H1 (cell line): Measurements from ENCODE around the gene LGALS9C.
"Not testable (repeated sequence)": the region's sequence is repeated elsewhere in the genome, so short reads cannot be mapped to it uniquely, and the experiment has no call there.

ENCODE experiments used
- ATF3 ChIP-seq: IDR thresholded peaks from 2 replicates; pipeline ENCODE4 v1.6.1; 2011; ENCODE audit warnings: low read depth, mild to moderate bottlenecking, low read length; ENCODE audit not compliant: insufficient read depth
- CHD2 ChIP-seq: IDR thresholded peaks from 2 replicates; pipeline ENCODE4 v1.6.1; 2012; ENCODE audit warnings: low read length, improper control_type of control experiment
- CTCF ChIP-seq, 3 experiments: IDR thresholded peaks; 1 replicate in 2 of 3; 2 replicates in 1 of 3; pipeline versions ENCODE4 v1.5.1 to v1.6.1; 2011; ENCODE audit warnings: low read length in 3 of 3, mild to moderate bottlenecking in 3 of 3, inconsistent platforms in 2 of 3, low read depth in 1 of 3, moderate library complexity in 1 of 3; ENCODE audit not compliant: insufficient read depth in 1 of 3; ENCODE audit errors: control extremely low read depth in 1 of 3
- EZH2 ChIP-seq: fragments of 200-600 bp; sonication (generic); IDR thresholded peaks from 2 replicates; pipeline ENCODE4 v1.7.1; 2012; ENCODE audit warnings: low read depth, mild to moderate bottlenecking, moderate library complexity, low read length, inconsistent platforms; ENCODE audit not compliant: severe bottlenecking
- GTF2F1 ChIP-seq: IDR thresholded peaks from 2 replicates; pipeline ENCODE4 v1.6.1; 2012; ENCODE audit warnings: low read depth, low read length, improper control_type of control experiment, borderline replicate concordance
- MAFK ChIP-seq: IDR thresholded peaks from 2 replicates; pipeline ENCODE4 v1.6.1; 2012; ENCODE audit warnings: low read depth, mild to moderate bottlenecking, improper control_type of control experiment, low read length
- NANOG ChIP-seq: IDR thresholded peaks from 2 replicates; pipeline ENCODE4 v1.6.1; 2011; ENCODE audit warnings: low read length, low read depth, mild to moderate bottlenecking, inconsistent platforms; ENCODE audit not compliant: insufficient read depth, poor library complexity, severe bottlenecking
- POLR2A ChIP-seq, 2 experiments: IDR thresholded peaks; 1 replicate in 1 of 2; 2 replicates in 1 of 2; pipeline ENCODE4 v1.6.1; 2011; ENCODE audit warnings: low read depth in 2 of 2, low read length in 2 of 2, mild to moderate bottlenecking in 2 of 2; ENCODE audit errors: control extremely low read depth in 1 of 2
- POLR2AphosphoS5 ChIP-seq: IDR thresholded peaks from 2 replicates; pipeline ENCODE4 v1.6.1; 2011; ENCODE audit warnings: low read depth, low read length
- RBBP5 ChIP-seq: IDR thresholded peaks from 2 replicates; pipeline ENCODE4 v1.7.1; 2012; ENCODE audit warnings: low read depth, mild to moderate bottlenecking, inconsistent platforms, low read length, moderate library complexity, borderline replicate concordance
- SP1 ChIP-seq: IDR thresholded peaks from 2 replicates; pipeline ENCODE4 v1.6.1; 2011; ENCODE audit warnings: low read depth, low read length

- not testable (repeated sequence) for TF ChIP-seq CTCF (IDR thresholded peaks at IDR 0.05; ENCODE audit: control extremely low read depth in 1 of 3, insufficient read depth in 1 of 3, low read depth in 1 of 3, low read length in 3 of 3); MAFK; POLR2A (IDR thresholded peaks at IDR 0.05; ENCODE audit: control extremely low read depth in 1 of 2, low read depth in 2 of 2, low read length in 2 of 2); SP1; EZH2; NANOG; ATF3; CHD2; POLR2AphosphoS5; RBBP5; GTF2F1
These were observed 24.6 kb upstream of the LGALS9C start for GRCh38 chr17:18451969-18452368.
